HepG2 (cell line): ENCODE data around the gene PSMB2. TPM values are rescaled to one million over a fixed set of nuclear protein-coding genes. Genes with fewer than 3 reads are reported as not detected.
A peak's percentile ranks its signal among the peaks of the same experiment; 100 is the strongest.

ENCODE experiments used
- CHD2 ChIP-seq: IDR thresholded peaks from 2 replicates; pipeline ENCODE4 v1.6.1; 2011; ENCODE audit warnings: low read depth, low read length, improper control_type of control experiment
- IRF2 ChIP-seq: IDR thresholded peaks from 2 replicates; pipeline ENCODE4 v1.6.1; 2018; ENCODE audit warnings: missing genetic modification reagents, missing compliant biosample characterization
- PHF21A ChIP-seq: sonication (generic); formaldehyde crosslinking; IDR thresholded peaks from 2 replicates; pipeline ENCODE4 v1.5.0; 2020; ENCODE audit warnings: mild to moderate bottlenecking, missing genetic modification reagents
- POLR2AphosphoS5 ChIP-seq: IDR thresholded peaks from 2 replicates; pipeline ENCODE4 v1.6.1; 2012; ENCODE audit warnings: low read depth, low read length
- SOX6 ChIP-seq, 2 experiments: fragments of 450-650 bp in 1 of 2; sonication (generic) in 1 of 2; formaldehyde crosslinking in 1 of 2; IDR thresholded peaks; 2 replicates each; pipeline versions ENCODE4 v1.4.0 to v1.6.1; 2017 to 2020; ENCODE audit warnings: antibody characterized with exemption in 1 of 2, mild to moderate bottlenecking in 1 of 2, missing genetic modification reagents in 1 of 2
- THAP11 ChIP-seq: IDR thresholded peaks from 2 replicates; pipeline ENCODE4 v1.6.1; 2016; ENCODE audit warnings: missing biosample characterization, missing genetic modification reagents
- U2AF2 ChIP-seq: fragments of 200-400 bp; formaldehyde crosslinking; IDR thresholded peaks from 2 replicates; pipeline ENCODE4 v1.6.1; 2017; ENCODE audit warnings: low read depth, mild to moderate bottlenecking, low read length
- ZMYM3 ChIP-seq: sonication (generic); formaldehyde crosslinking; IDR thresholded peaks from 2 replicates; pipeline ENCODE4 v1.5.1; 2020; ENCODE audit warnings: mild to moderate bottlenecking, missing genetic modification reagents
- ZNF124 ChIP-seq: sonication (generic); formaldehyde crosslinking; IDR thresholded peaks from 2 replicates; pipeline ENCODE4 v1.4.0; 2020; ENCODE audit warnings: missing genetic modification reagents
- ZNF136 ChIP-seq: sonication (generic); formaldehyde crosslinking; IDR thresholded peaks from 2 replicates; pipeline ENCODE4 v1.8.1; 2022; ENCODE audit warnings: low read depth, mild to moderate bottlenecking, moderate library complexity, missing genetic modification reagents
- ZNF354B ChIP-seq: sonication (generic); formaldehyde crosslinking; IDR thresholded peaks from 2 replicates; pipeline ENCODE4 v1.8.0; 2022; ENCODE audit warnings: mild to moderate bottlenecking, missing genetic modification reagents
- ZNF383 ChIP-seq: sonication (generic); formaldehyde crosslinking; IDR thresholded peaks from 2 replicates; pipeline ENCODE4 v1.4.0; 2020; ENCODE audit warnings: missing genetic modification reagents, mild to moderate bottlenecking, borderline replicate concordance
- ZNF451 ChIP-seq: sonication (generic); formaldehyde crosslinking; IDR thresholded peaks from 2 replicates; pipeline ENCODE4 v1.5.0; 2020; ENCODE audit warnings: mild to moderate bottlenecking, missing genetic modification reagents
- ZNF569 ChIP-seq: sonication (generic); formaldehyde crosslinking; IDR thresholded peaks from 2 replicates; pipeline ENCODE4 v1.5.0; 2020; ENCODE audit warnings: mild to moderate bottlenecking, missing genetic modification reagents, moderate library complexity, borderline replicate concordance
- ZNF776 ChIP-seq: sonication (generic); formaldehyde crosslinking; IDR thresholded peaks from 2 replicates; pipeline ENCODE4 v1.4.0; 2020; ENCODE audit warnings: mild to moderate bottlenecking, missing genetic modification reagents
- polyA plus RNA-seq, 8 experiments: library from polyadenylated mRNA; depleted of rRNA in 3 of 8; stranded (reverse) in 7 of 8; unstranded in 1 of 8; fragments of >200 nt; fragmentation: Illumina TruSeq in 4 of 8; extraction: Trizol in 4 of 8; gene quantifications; 2 replicates each; pipeline versions ENCODE4 v1.2.1 to v1.2.3, GENCODE V29; 2011 to 2016; ENCODE audit warnings: low read depth in 4 of 8, missing spikeins in 1 of 8, mixed read lengths in 1 of 8; ENCODE audit not compliant: insufficient read depth in 1 of 8
- total RNA-seq, 5 experiments: library from RNA; depleted of rRNA; stranded (reverse); fragments of >200 nt; fragmentation: Illumina TruSeq; extraction: Trizol; gene quantifications; 2 replicates each; pipeline ENCODE4 v1.2.3, GENCODE V29; 2016; ENCODE audit warnings: low read depth in 1 of 5
- TF ChIP-seq, protein P1 (sequence below): sonication (generic); formaldehyde crosslinking; IDR thresholded peaks from 2 replicates; pipeline ENCODE4 v1.9.0; 2022; ENCODE audit warnings: low read depth, missing genetic modification reagents
- TF ChIP-seq, protein P2 (sequence below): sonication (generic); formaldehyde crosslinking; IDR thresholded peaks from 2 replicates; pipeline ENCODE4 v1.5.0; 2020; ENCODE audit warnings: mild to moderate bottlenecking, missing genetic modification reagents
- TF ChIP-seq, protein P3 (sequence below): sonication (generic); formaldehyde crosslinking; IDR thresholded peaks from 2 replicates; pipeline ENCODE4 v1.5.0; 2020; ENCODE audit warnings: missing genetic modification reagents, mild to moderate bottlenecking, borderline replicate concordance
- TF ChIP-seq, protein P4 (sequence below): sonication (generic); formaldehyde crosslinking; IDR thresholded peaks from 2 replicates; pipeline ENCODE4 v1.4.0; 2020; ENCODE audit warnings: missing genetic modification reagents, mild to moderate bottlenecking, borderline replicate concordance
- TF ChIP-seq, protein P5 (sequence below): IDR thresholded peaks from 2 replicates; pipeline ENCODE4 v1.6.1; 2016; ENCODE audit warnings: low read depth, borderline replicate concordance

The PSMB2 gene
- total and polyA plus RNA-seq, 2 of the 13 experiments (the other 11 are each of a cell fraction or from before 2014, with no cell fraction given), result 60.6 to 62.2 TPM

DNA sequence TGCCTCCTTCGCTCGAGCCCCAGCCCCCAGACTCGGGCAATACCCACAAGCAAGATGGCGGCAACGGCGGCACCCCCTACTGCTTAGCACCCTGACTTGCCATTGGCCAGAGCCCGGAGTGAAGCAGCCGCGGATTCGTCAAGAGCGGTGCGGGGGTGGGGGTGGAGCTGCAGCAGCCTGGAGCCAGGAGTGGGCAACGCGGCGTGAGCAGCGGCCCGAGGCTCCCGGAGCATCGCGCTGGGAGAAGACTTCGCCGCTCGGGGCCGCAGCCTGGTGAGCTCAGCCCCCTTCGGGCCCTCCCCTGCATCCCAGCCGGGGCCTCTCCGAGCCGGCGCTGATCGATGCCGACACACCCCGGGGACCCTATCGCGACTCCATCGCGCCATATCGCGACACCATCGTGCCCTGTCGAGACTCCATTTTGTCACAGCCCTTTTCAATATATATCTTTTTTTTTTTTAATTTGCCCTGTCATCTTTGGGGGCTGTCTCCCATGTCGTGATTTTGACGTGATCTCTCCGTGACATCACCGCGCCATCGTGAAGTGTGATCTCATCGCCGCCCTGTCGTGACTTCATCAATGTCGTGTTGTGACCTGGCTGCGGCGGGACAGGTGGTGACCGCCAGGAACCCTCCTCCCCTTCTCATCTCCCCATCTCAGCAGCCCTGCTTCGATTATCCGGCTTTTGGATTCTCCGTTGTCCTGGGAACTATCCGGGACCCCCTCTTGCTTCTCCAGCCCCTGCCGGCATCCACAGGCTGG lies 83.5 kb downstream of the PSMB2 start, which contains the start of gene NCDN (continued):
- TF ChIP-seq, protein P1, sequence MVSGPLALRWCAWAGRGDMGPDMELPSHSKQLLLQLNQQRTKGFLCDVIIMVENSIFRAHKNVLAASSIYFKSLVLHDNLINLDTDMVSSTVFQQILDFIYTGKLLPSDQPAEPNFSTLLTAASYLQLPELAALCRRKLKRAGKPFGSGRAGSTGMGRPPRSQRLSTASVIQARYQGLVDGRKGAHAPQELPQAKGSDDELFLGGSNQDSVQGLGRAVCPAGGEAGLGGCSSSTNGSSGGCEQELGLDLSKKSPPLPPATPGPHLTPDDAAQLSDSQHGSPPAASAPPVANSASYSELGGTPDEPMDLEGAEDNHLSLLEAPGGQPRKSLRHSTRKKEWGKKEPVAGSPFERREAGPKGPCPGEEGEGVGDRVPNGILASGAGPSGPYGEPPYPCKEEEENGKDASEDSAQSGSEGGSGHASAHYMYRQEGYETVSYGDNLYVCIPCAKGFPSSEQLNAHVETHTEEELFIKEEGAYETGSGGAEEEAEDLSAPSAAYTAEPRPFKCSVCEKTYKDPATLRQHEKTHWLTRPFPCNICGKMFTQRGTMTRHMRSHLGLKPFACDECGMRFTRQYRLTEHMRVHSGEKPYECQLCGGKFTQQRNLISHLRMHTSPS, result no peak
- TF ChIP-seq ZNF354B (CRISPR knock-in tag) (no peak), SOX6 (IDR thresholded peaks at IDR 0.05) (no peak), SOX6 (CRISPR knock-in tag; IDR thresholded peaks at IDR 0.05) (peak; percentile 31), ZNF776 (CRISPR knock-in tag) (peak; percentile 41), ZNF569 (CRISPR knock-in tag) (no peak), CHD2 (peak; percentile 81), THAP11 (CRISPR knock-in tag) (peak; percentile 90), IRF2 (CRISPR knock-in tag) (peak; percentile 87), U2AF2 (no peak; the same call in 1 of the 2 replicates), PHF21A (no peak), ZMYM3 (CRISPR knock-in tag) (no peak), ZNF451 (0 out of 2 replicates have a peak, but pooled peaks have one; percentile 1), POLR2AphosphoS5 (no peak; the same call in 1 of the 2 replicates), ZNF136 (peak; percentile 27; the same call in 1 of the 2 replicates), ZNF383 (peak; percentile 78; the same call in 1 of the 2 replicates), ZNF124 (CRISPR knock-in tag) (no peak; the same call in 1 of the 2 replicates)
- TF ChIP-seq, protein P2, sequence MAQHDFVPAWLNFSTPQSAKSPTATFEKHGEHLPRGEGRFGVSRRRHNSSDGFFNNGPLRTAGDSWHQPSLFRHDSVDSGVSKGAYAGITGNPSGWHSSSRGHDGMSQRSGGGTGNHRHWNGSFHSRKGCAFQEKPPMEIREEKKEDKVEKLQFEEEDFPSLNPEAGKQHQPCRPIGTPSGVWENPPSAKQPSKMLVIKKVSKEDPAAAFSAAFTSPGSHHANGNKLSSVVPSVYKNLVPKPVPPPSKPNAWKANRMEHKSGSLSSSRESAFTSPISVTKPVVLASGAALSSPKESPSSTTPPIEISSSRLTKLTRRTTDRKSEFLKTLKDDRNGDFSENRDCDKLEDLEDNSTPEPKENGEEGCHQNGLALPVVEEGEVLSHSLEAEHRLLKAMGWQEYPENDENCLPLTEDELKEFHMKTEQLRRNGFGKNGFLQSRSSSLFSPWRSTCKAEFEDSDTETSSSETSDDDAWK, result no peak
- TF ChIP-seq, protein P3, sequence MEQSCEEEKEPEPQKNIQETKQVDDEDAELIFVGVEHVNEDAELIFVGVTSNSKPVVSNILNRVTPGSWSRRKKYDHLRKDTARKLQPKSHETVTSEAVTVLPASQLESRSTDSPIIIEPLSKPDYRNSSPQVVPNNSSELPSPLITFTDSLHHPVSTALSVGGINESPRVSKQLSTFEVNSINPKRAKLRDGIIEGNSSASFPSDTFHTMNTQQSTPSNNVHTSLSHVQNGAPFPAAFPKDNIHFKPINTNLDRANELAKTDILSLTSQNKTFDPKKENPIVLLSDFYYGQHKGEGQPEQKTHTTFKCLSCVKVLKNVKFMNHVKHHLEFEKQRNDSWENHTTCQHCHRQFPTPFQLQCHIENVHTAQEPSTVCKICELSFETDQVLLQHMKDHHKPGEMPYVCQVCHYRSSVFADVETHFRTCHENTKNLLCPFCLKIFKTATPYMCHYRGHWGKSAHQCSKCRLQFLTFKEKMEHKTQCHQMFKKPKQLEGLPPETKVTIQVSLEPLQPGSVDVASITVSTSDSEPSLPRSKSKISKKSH (CRISPR knock-in tag), result no peak
- TF ChIP-seq, protein P4, sequence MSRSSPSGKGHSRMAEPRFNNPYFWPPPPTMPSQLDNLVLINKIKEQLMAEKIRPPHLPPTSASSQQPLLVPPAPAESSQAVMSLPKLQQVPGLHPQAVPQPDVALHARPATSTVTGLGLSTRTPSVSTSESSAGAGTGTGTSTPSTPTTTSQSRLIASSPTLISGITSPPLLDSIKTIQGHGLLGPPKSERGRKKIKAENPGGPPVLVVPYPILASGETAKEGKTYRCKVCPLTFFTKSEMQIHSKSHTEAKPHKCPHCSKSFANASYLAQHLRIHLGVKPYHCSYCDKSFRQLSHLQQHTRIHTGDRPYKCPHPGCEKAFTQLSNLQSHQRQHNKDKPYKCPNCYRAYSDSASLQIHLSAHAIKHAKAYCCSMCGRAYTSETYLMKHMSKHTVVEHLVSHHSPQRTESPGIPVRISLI (CRISPR knock-in tag), result no peak
- TF ChIP-seq, protein P5, sequence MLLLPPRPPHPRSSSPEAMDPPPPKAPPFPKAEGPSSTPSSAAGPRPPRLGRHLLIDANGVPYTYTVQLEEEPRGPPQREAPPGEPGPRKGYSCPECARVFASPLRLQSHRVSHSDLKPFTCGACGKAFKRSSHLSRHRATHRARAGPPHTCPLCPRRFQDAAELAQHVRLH (CRISPR knock-in tag), result no peak
